Neural cell (in vitro differentiated cells): ENCODE measurements around the gene RFPL2.
"Not testable (repeated sequence)": the region's sequence is repeated elsewhere in the genome, so short reads cannot be mapped to it uniquely, and the experiment has no call there.

Experiments used
- EZH2 ChIP-seq: fragments of 200-600, 300-800 bp; shearing (Covaris generic), sonication (generic); IDR thresholded peaks from 2 replicates; pipeline ENCODE4 v1.6.1; 2014; ENCODE audit warnings: antibody characterized with exemption, low read length, borderline replicate concordance, mild to moderate bottlenecking; ENCODE audit not compliant: insufficient read depth, poor library complexity, severe bottlenecking
- RAD21 ChIP-seq: fragments of 450-650 bp; conservative IDR thresholded peaks from 2 replicates; pipeline ENCODE4 v1.6.1; 2014; ENCODE audit warnings: antibody characterized with exemption, mild to moderate bottlenecking, moderate library complexity
- TF ChIP-seq, protein P1 (sequence below): fragments of 450-650 bp; IDR thresholded peaks from 2 replicates; pipeline ENCODE4 v1.5.1; 2014; ENCODE audit warnings: antibody characterized with exemption, mild to moderate bottlenecking, moderate library complexity; ENCODE audit not compliant: poor library complexity, severe bottlenecking

- TF ChIP-seq RAD21, EZH2: not testable (repeated sequence)
- TF ChIP-seq, protein P1, sequence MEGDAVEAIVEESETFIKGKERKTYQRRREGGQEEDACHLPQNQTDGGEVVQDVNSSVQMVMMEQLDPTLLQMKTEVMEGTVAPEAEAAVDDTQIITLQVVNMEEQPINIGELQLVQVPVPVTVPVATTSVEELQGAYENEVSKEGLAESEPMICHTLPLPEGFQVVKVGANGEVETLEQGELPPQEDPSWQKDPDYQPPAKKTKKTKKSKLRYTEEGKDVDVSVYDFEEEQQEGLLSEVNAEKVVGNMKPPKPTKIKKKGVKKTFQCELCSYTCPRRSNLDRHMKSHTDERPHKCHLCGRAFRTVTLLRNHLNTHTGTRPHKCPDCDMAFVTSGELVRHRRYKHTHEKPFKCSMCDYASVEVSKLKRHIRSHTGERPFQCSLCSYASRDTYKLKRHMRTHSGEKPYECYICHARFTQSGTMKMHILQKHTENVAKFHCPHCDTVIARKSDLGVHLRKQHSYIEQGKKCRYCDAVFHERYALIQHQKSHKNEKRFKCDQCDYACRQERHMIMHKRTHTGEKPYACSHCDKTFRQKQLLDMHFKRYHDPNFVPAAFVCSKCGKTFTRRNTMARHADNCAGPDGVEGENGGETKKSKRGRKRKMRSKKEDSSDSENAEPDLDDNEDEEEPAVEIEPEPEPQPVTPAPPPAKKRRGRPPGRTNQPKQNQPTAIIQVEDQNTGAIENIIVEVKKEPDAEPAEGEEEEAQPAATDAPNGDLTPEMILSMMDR: not testable (repeated sequence)
Observed at GRCh38 chr22:32160411-32160810, 44.5 kb downstream of the RFPL2 start.
